Stimulated activated CD4-positive, alpha-beta T cell treated with anti-CD3 and anti-CD28 coated beads, Interleukin-12 subunit alpha, Interleukin-12 subunit beta, amount 100 ng/mL, for 48 hours (primary cell): ENCODE results near the gene TTLL11.

Experiments
- DNase-seq, 3 donors: peaks; one replicate each; pipeline ENCODE4 v3.0.0-alpha.2; 2020; ENCODE audit warnings: low read depth in 2 of 3, low spot score in 1 of 3

The TTLL11 gene

DNA sequence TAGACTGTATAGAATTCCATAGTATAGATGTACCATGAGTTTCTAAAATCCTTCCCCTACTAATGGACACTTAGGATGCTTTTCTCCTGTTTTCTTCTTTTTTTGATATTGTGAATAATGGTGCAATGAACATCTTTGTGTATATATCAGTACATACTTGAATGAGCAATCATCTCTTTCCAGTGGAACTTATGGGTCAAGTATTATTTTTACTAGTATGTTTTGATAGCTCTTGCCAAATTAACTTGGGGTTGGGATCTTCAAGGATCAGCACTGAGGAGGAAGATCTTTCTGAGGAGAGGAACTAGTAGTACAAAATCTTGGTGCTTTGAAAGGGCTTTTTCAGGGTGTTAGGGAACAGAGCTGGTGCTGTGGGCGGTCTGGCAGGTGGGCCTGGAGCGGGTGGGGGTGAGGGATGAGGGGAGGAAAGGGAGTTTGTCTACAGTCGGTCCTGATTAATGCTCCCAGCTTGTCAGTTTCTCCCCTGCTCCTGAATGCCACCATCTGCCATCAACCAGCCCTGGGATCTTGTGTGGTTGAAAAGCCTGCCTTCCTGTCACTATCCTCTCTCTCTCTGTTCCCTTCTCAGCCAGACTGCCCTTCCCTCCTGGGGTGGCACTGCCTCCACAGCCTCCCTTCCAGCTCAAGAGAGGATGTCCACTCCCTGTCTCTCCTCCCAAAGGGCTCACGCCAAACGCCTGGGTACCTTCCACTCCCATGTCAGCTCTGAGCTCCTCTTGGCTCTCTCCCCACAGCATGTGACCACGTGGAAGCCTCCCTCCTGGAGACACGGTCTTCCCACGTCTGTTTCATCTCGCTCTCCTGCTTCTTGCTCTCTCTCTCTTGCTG, 255.8 kb downstream of the TTLL11 start:
- DNase-seq: no peak

- DNase-seq: no peak
Measured at GRCh38 chr9:121836366-121836885, 256.7 kb downstream of the TTLL11 start.

DNA sequence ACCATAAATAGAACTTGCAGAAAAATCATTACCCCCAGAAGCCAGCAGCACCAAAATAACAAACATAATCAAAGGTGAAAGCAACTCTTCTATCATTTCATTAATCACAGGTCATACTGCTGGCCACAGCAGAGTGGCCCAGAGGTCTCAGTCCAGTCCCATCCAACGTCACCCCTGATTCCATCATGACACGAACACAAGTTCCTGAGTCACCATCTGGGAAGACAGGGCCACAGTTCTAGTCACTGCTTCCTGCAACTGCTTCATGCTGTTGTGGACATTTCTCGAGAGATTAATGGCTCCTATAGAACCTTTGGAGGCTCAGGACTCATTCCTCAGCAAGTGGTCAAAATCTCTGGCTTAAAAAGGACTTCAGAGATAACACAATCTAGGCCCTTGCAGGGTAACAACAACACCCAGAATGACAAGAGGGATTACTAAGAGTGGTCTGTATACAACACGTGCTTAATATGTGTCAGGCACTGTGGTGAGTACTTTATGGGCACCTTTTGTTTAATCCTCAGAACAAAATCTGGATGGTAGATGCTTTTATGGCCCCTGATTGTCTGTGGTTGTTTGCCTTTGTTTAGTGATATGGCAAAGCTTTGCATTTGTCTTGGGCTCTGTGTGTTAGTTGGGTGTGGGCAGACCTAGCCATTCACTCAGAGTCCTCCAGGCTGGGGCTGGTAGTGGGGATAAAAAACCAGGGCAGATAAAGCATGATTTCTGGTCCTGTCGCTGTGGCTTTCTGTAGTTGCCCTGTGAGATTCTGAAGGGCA, 257.3 kb downstream of the TTLL11 start:
- no peak for DNase-seq

DNA sequence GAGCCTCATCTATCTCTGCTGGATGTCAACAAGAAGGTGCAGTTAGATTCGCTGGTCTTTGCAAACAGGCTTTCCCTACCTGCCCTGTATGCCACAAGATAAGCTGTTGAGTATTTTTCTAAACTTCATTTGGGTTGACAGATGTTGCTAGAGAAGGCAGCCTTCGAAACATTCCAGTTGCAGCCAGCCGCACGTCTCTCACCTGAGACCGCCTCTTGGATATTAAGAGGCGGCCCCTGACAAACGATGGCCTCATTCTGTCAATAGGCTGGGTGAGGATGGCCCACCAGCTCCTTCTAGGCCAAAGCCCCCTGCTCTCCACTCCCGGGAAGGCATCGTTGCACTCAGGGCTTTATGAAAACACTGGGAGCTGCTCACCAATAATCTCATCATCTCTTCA, 260.0 kb downstream of the TTLL11 start:
- DNase-seq: no peak

DNA sequence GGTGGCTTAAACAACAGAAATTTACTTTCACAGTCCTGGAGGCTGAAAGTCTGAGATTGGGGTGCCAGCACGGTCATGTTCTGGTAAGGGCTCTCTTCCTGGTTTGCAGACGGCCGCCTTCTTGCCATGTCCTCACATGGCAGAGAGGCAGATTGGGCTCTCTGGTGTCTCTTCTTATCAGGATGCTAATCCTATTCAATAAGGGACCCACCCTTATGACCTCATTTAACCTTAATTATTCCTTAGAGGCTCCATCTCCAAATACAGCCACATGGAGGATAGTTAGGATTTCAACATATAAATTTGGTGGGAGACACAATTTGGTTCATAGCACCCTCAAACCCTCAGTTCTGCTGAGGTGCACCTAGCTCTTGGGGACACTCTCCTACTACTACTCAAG, 261.2 kb downstream of the TTLL11 start:
- no peak for DNase-seq

DNA sequence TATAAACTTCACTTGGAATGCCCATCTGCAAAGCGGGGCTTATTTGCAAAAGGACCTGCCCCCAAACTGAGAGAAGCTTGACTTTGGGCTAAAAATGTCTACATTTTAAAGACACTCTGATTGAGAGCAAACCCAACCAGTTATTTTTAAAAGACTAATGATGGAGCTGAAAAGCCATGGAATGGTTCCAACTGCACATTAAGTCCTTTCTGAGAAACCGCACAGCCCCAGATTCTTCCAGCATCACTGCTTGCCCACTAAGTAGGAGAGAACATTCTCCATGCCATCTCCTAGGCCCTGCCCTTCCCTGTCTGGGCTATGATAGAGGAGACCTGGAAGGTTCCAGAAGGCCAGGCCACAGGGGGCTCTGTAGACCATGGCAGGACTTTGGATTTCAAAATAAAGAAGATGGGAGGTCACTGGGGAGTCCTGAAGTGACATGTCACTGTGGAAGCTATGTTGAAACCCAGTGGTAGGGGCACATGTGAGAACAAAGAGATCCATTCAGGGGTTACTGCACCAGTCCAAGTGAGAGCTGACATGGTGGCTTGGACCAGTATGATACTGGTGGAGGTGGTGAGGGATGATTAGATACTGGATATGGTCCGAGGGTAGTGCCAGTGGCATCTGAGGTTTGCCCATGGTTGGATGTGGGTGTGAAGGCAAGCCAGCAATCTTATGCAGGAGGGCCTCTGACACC, 262.5 kb downstream of the TTLL11 start:
- no peak for DNase-seq

GRCh38 chr9:121827251-121827967, 265.7 kb downstream of the TTLL11 start:
- no peak for DNase-seq

DNA sequence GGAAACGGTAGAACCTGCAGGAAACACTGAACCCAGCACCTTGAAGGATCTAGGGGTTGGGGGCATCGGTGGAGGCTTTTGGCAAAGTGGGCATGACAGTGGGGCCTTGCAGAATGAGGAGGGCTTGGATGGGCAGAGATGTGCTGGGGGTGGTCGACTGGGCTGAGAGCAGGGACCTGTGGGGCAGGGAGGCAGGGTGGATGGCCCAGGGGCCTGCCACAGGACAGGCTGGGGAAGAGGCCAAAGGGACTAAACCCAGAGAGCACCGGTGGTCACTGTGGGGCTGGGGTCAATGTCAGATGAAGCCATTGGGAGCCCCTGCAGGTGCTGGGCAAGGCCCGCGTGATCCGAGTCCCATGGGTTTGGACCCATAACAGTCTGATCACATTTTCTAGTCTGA, 266.4 kb downstream of the TTLL11 start:
- DNase-seq: no peak

- no peak for DNase-seq
Measured at GRCh38 chr9:121825031-121825691, 267.9 kb downstream of the TTLL11 start.

- DNase-seq: no peak
Measured at GRCh38 chr9:121824651-121825030, 268.5 kb downstream of the TTLL11 start.

- DNase-seq: no peak
Measured at GRCh38 chr9:121823451-121824169, 269.5 kb downstream of the TTLL11 start.

- DNase-seq: no peak
Measured at GRCh38 chr9:121822093-121823085, 270.7 kb downstream of the TTLL11 start.

GRCh38 chr9:121821326-121821725, 271.8 kb downstream of the TTLL11 start:
- DNase-seq: no peak

- no peak for DNase-seq
Measured at GRCh38 chr9:121820286-121821005, 272.7 kb downstream of the TTLL11 start.

- no peak for DNase-seq
Measured at GRCh38 chr9:121819428-121820231, 273.5 kb downstream of the TTLL11 start.

DNA sequence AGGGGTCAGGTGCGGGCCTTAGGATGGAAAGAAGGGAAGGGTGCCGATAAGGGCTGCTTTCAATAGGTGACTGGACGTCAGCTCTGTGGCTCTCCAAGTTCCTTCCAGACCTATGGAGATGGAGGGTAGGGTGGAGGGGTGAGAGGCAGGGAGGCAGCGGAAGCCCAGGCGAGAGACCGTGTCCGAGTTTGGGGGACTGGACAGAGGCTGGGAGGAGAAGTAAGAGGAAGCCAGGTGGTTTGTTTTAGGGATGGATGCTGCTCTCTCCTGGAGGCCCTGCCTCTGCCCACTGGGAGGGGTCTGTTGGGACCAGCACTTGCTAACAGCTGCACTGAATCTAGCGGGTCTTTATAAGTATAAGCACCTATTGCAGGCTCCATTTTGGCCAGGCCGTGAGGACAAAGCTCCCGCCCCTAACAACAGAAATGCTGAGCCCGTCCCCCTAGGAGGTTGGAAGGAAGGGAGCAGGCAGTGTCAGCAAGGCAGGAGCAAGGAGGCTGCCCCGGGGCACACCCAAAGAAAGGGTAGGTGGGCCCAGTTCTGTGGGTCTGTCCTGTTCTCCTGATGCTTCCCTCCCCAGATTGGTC, 274.2 kb downstream of the TTLL11 start:
- DNase-seq: no peak
